PFSK-1 (cell line): ENCODE data around the gene PRRC2A.

ENCODE experiments used
- FOXP2 ChIP-seq: optimal IDR thresholded peaks from 2 replicates; pipeline ENCODE3; 2011; ENCODE audit warnings: borderline replicate concordance, control low read depth, inconsistent platforms; ENCODE audit not compliant: insufficient read depth; ENCODE audit errors: extremely low read length, extremely low read depth
- POLR2AphosphoS5 ChIP-seq: IDR thresholded peaks from 2 replicates; pipeline ENCODE4 v1.6.1; 2012; ENCODE audit warnings: low read depth, mild to moderate bottlenecking, control low read depth, low read length, moderate library complexity
- SIN3A ChIP-seq: IDR thresholded peaks from 2 replicates; pipeline ENCODE4 v1.6.1; 2012; ENCODE audit warnings: mild to moderate bottlenecking, low read length, moderate library complexity, borderline replicate concordance; ENCODE audit not compliant: insufficient read depth
- TAF1 ChIP-seq: IDR thresholded peaks from 2 replicates; pipeline ENCODE4 v1.6.1; 2012; ENCODE audit warnings: low read length, control low read depth, borderline replicate concordance; ENCODE audit not compliant: insufficient read depth
- TF ChIP-seq, protein P1 (sequence below), 2 experiments: IDR thresholded peaks; 2 replicates each; pipeline versions ENCODE4 v1.6.1 to v1.8.0; 2011 to 2012; ENCODE audit warnings: low read depth in 2 of 2, low read length in 2 of 2, control low read depth in 1 of 2, inconsistent platforms in 1 of 2, mild to moderate bottlenecking in 1 of 2, moderate library complexity in 1 of 2; ENCODE audit not compliant: insufficient read depth in 1 of 2

GRCh38 chr6:31576897-31577578 lies 43.5 kb upstream of the PRRC2A start:
- no peak for TF ChIP-seq SIN3A
- no peak for TF ChIP-seq TAF1
- TF ChIP-seq, protein P1, sequence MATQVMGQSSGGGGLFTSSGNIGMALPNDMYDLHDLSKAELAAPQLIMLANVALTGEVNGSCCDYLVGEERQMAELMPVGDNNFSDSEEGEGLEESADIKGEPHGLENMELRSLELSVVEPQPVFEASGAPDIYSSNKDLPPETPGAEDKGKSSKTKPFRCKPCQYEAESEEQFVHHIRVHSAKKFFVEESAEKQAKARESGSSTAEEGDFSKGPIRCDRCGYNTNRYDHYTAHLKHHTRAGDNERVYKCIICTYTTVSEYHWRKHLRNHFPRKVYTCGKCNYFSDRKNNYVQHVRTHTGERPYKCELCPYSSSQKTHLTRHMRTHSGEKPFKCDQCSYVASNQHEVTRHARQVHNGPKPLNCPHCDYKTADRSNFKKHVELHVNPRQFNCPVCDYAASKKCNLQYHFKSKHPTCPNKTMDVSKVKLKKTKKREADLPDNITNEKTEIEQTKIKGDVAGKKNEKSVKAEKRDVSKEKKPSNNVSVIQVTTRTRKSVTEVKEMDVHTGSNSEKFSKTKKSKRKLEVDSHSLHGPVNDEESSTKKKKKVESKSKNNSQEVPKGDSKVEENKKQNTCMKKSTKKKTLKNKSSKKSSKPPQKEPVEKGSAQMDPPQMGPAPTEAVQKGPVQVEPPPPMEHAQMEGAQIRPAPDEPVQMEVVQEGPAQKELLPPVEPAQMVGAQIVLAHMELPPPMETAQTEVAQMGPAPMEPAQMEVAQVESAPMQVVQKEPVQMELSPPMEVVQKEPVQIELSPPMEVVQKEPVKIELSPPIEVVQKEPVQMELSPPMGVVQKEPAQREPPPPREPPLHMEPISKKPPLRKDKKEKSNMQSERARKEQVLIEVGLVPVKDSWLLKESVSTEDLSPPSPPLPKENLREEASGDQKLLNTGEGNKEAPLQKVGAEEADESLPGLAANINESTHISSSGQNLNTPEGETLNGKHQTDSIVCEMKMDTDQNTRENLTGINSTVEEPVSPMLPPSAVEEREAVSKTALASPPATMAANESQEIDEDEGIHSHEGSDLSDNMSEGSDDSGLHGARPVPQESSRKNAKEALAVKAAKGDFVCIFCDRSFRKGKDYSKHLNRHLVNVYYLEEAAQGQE (IDR thresholded peaks at IDR 0.05; ENCODE audit: insufficient read depth in 1 of 2, low read depth in 2 of 2, low read length in 2 of 2): no peak
- TF ChIP-seq POLR2AphosphoS5: no peak
- TF ChIP-seq FOXP2: no peak
